HL-60/S4 treated with phorbol 12-myristate 13-acetate at 8.2 ng/mL for 4 days and 3 days (cell line): Measurements from ENCODE around the gene SCYL3.
"Not testable (repeated sequence)": the region's sequence is repeated elsewhere in the genome, so short reads cannot be mapped to it uniquely, and the experiment has no call there.

ENCODE experiments used
- in situ Hi-C: fragments of 300-500 bp; cut with MboI; formaldehyde crosslinking; loops from 2 replicates; pipeline ENCODE4 v1.15.0; 2022; ENCODE audit warnings: low sequenced_read_pairs

The SCYL3 gene

GRCh38 chr1:169871988-169872387 lies 21.7 kb downstream of the SCYL3 start:
- in situ Hi-C loops: not testable (repeated sequence)

GRCh38 chr1:169869426-169869825 lies 24.3 kb downstream of the SCYL3 start:
- in situ Hi-C loops: no loop called here

GRCh38 chr1:169868978-169869377 lies 24.7 kb downstream of the SCYL3 start:
- in situ Hi-C loops: no loop called here

GRCh38 chr1:169867012-169867675 lies 26.6 kb downstream of the SCYL3 start:
- in situ Hi-C loops: no loop called here

GRCh38 chr1:169866577-169866976 lies 27.1 kb downstream of the SCYL3 start:
- in situ Hi-C loops: no loop called here

- in situ Hi-C loops: not testable (repeated sequence)
Measured at GRCh38 chr1:169864531-169864930, 29.2 kb downstream of the SCYL3 start.

GRCh38 chr1:169860750-169861149 lies 32.9 kb downstream of the SCYL3 start:
- in situ Hi-C loops: no loop called here

GRCh38 chr1:169860187-169860586 lies 33.5 kb downstream of the SCYL3 start:
- in situ Hi-C loops: no loop called here

GRCh38 chr1:169859001-169859400 lies 34.7 kb downstream of the SCYL3 start:
- in situ Hi-C loops: no loop called here

GRCh38 chr1:169858467-169858866 lies 35.2 kb downstream of the SCYL3 start:
- in situ Hi-C loops: no loop called here

- in situ Hi-C loops: no loop called here
Measured at GRCh38 chr1:169853341-169853740, 40.4 kb downstream of the SCYL3 start.

- in situ Hi-C loops: no loop called here
Measured at GRCh38 chr1:169849346-169850022, 44.2 kb downstream of the SCYL3 start.

GRCh38 chr1:169848456-169848855 lies 45.2 kb downstream of the SCYL3 start:
- in situ Hi-C loops: no loop called here

GRCh38 chr1:169844941-169845608 lies 48.6 kb downstream of the SCYL3 start:
- in situ Hi-C loops: no loop called here

GRCh38 chr1:169838942-169839341 lies 54.8 kb downstream of the SCYL3 start:
- in situ Hi-C loops: no loop called here

- in situ Hi-C loops: no loop called here
Measured at GRCh38 chr1:169836198-169836597, 57.5 kb downstream of the SCYL3 start.

GRCh38 chr1:169835647-169836046 lies 58.0 kb downstream of the SCYL3 start:
- in situ Hi-C loops: no loop called here

GRCh38 chr1:169834869-169835268 lies 58.8 kb downstream of the SCYL3 start:
- in situ Hi-C loops: no loop called here

GRCh38 chr1:169833179-169833901 lies 60.4 kb downstream of the SCYL3 start:
- in situ Hi-C loops: no loop called here

GRCh38 chr1:169829671-169830070 lies 64.0 kb downstream of the SCYL3 start:
- in situ Hi-C loops: no loop called here

GRCh38 chr1:169824153-169824552 lies 69.5 kb downstream of the SCYL3 start:
- in situ Hi-C loops: loop anchor here (25.0 kb wide), 1 partner anchor 262 kb away; no protein-coding TSS in a partner anchor
